GM21737 (cell line): ENCODE results near the gene BST1.
"Not testable (repeated sequence)": the region's sequence is repeated elsewhere in the genome, so short reads cannot be mapped to it uniquely, and the experiment has no call there.

Source experiments
- ATAC-seq: cut with Tn5 transposase; IDR thresholded peaks from one replicate; pipeline ENCODE4 v1.9.1; 2021; ENCODE audit warnings: mild to moderate bottlenecking, moderate library complexity; ENCODE audit not compliant: unreplicated experiment

BST1 gene

GRCh38 chr4:15706646-15707362, 3.9 kb downstream of the BST1 start:
- ATAC-seq = no peak

GRCh38 chr4:15707363-15707715, 4.5 kb downstream of the BST1 start:
- no peak for ATAC-seq

DNA sequence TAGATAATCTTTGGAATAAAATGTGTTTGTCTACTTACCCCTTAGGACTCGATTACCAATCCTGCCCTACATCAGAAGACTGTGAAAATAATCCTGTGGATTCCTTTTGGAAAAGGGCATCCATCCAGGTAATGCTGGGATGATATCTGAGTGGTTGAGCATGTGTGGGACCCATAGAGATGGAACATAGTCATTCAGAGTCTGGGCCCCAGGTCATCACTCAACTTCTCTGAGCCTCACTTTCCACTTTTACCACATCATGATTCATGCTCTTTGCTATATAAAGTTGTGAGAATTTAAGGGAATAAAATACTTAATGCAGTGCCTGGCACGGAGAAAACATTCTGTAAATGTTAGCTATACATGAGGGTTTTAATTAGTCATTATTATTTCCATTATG, 8.9 kb downstream of the BST1 start:
- no peak for ATAC-seq

GRCh38 chr4:15712214-15712613, 9.3 kb downstream of the BST1 start:
- ATAC-seq = no peak

GRCh38 chr4:15714141-15714540, 11.3 kb downstream of the BST1 start:
- no peak for ATAC-seq

DNA sequence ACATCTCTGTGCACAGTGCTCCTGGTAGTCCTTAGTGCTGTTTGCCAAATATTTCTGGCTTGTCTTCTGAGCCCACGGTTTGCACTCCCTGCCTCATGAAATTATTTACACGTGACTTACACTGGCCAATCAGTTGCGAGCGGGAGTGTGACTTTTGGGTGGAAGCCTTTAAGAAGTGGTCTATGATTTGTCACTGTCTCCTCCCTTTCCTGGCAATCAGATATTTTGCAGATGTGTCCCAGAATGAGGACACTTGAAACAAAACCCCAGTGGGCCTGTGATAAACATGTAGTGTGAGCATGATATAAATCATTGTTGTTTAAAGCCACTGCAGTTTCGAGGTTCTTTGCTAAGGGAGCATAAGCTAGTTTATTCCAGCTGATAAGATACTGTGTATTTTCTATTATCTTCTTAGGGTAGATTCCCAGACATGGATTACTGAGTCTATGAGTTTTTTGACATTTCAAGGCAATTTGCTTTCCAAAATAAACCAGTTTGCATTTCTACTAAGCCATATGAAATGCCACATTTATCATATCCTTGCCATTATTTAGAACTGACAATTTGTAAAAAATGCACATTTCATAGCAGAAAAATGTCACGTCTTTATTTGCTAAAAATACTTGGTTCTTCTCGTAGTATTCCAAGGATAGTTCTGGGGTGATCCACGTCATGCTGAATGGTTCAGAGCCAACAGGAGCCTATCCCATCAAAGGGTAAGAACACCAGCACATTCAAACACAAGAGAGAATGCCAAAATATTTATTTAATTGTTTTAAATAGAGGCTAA, 12.0 kb downstream of the BST1 start:
- ATAC-seq = no peak

DNA sequence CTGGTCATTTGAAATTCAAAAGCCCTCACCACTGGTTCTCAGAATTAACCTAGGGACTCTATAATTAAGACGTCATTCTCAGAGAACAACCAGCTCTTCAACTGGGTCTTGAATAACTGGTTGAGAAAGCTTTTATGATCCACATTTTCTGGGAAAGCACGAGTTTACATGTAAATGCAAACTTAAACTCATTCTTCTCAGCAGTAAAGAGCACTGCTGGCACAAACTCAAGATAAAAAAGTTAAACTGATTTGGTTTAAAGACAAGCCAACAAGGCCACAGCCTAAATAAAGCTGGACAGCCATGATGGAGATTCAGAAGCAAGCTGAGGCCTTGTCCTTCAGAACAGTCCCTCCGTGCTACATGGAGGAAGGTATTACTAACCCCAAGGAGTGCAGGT, 13.2 kb downstream of the BST1 start:
- ATAC-seq = no peak

DNA sequence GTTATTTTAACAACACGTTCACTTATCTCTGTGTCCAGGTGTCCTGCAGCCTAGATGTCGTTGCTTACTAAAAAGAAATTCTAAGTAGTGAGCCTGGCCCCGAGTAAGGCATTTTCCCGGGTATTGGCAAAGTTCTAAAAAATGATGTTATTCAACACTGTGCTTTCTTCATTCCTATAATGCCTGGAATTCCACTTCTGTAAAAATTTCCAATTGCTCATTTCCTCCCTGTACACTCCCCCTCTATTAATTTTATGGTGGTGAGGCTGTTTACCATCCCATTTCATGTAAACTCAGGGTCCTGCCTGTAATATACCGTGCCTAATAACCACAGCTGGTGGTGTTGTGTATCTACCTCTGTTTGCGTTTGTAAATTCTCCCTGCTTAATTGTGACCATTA, 14.2 kb downstream of the BST1 start:
- no peak for ATAC-seq

DNA sequence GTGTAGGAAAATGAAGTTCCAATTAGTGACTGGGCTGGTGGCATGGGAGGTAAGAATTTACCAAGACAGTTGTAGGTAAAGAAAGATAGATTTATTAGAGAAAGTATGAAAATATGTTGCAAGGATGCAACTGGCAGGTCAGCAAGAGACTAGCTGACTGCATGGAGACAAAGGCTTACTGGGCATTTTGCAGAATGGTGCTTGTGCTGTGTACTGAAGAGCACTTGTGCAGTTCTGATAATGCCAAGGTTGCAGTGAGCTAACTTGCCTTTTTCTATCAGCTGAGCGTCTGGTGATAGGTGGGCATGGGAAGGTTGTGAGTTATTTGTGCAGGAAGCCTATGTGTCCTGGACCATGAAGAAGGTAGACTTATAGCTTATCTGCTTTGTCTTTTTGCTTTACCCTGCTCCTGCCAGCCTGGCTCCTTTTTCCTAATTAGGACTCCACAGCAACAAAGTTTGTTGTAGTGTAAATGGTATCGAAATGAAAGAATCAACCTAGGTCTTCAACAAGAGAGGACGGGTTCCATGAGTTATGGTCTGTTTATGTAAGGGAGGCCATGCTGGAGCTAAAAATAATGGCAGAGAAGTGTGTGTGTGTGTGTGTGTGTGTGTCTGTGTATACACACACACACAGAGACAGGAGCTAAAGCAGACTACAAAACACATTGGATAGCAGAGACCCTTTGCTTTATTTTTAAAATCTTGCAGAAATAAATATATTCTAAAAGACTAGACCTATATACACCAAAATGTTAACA, 15.0 kb downstream of the BST1 start:
- no peak for ATAC-seq

GRCh38 chr4:15718465-15718864, 15.6 kb downstream of the BST1 start:
- no peak for ATAC-seq

GRCh38 chr4:15718959-15719358, 16.1 kb downstream of the BST1 start:
- ATAC-seq = no peak

DNA sequence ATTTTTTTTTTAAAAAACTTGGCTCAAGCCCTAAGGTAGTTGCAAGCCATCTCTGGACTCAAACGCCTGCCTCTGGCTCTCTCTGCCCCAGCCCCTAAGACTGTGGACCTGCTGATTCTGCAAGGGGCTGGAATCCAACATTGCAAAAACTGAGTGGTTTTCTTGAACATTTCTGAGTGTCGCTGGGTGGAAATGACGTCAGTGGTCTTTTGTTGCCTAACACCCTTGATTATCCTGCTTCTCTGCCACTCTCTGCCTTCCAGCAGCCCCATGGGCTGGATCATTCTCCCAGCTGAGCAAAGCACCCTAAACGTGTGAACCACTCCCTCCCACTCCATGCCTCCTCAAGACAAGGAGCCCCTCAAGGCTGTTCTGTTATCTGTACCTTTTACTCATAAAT, 16.6 kb downstream of the BST1 start:
- no peak for ATAC-seq

DNA sequence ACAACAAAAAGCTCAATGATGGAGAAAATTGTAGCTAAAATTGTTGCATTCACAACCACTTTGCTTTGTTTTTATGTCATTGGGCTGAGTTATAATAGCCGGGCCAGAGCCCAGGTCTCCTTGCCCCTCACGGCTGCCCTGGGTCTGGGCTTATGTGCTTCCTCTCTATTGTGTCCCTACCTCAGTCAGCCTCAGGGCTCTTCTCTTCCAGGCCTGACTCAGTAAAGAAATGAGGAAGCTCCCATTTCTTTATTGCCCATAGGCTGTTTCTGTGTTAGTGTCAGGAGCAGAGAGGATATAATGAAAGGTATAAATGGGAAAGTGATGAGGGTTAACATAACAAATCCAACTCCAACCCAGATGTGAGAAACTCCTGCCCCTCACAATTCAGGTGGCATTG, 18.0 kb downstream of the BST1 start:
- ATAC-seq = no peak

GRCh38 chr4:15725608-15726007, 22.7 kb downstream of the BST1 start:
- ATAC-seq = no peak

DNA sequence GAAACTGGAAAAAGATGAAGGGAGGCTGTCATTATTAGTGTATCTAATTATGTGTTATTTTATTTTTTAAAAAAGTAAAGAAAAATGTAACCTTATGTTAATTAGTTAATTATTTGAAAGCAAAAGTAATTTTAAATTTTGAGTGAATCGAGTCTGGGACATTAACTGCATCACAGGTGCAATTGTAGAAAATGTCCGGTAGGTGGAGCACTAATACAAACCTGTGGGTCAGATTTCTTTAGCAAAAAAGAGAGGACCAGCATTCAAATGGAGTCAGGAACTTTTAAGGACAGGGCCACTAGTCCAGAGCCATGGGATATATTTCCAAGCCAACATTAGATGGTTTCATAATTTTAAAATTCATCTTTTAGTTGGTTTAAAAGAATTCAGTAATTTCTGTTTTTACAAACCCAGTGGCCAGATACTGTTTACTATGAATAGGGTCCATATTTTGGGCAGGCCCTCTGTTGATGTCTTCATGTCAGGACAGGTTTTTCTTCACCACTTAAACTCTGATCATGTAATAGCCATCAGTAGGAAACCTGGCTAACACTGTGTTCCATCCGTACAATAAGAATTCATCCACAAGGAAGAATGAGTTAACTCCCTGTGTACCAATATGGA, 27.2 kb downstream of the BST1 start:
- peak; percentile 72 for ATAC-seq

DNA sequence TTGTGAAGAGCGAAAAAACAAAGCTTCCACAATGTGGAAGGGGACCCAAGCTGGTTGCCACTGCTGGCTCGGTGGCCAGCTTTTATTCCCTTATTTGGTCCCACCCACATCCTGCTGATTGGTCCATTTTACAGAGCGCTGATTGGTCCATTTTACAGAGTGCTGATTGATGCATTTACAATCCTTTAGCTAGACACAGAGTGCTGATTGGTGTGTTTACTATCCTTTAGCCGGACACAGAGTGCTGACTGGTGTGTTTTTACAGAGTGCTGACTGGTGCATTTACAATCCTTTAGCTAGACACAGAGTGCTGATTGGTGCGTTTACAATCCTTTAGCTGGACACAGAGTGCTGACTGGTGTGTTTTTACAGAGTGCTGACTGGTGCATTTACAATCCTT, 30.2 kb downstream of the BST1 start:
- not testable (repeated sequence) for ATAC-seq

DNA sequence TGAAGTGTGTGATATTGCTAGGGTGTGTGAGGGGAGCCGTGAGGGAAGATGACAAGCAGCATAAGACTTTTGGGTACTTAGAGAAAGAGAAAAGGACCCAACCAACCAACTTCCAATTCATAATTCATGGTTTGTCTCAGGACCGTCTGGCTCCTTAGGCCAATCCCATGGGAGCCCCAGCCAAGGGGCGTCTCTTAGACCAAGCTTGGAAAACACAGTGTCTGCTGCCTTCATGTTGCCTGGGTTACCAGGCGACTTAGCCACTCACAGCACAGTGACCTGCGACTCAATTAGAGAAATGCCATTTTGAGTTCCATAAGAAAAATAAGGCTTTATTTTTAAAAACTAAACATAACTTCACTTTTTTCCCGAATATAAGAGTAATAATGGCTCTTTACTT, 32.7 kb downstream of the BST1 start:
- no peak for ATAC-seq

DNA sequence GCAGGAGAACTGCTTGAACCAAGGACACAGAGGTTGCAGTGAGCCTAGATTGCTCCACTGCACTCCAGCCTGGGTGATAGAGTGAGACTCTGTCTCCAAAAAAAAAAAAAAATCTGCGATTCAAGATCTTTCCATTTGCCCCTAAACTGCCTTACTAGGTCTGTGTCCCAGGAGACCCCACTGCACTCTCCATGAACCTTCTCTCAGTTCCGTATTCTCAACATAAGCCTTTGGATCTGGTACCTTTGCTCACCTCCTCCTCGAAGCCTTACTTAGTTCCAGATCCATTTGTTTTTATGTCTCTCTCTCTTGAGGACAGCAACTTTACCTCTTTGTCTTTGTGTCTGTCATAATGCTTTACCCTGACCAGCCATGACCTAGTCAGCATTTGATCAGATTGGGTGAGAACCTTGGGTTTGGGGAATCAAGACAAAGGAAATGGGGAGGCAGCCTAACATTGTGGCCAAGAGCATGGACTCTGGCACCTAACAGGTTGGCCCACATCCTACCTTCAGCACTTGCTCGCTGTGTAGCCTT, 33.7 kb downstream of the BST1 start:
- ATAC-seq = no peak

DNA sequence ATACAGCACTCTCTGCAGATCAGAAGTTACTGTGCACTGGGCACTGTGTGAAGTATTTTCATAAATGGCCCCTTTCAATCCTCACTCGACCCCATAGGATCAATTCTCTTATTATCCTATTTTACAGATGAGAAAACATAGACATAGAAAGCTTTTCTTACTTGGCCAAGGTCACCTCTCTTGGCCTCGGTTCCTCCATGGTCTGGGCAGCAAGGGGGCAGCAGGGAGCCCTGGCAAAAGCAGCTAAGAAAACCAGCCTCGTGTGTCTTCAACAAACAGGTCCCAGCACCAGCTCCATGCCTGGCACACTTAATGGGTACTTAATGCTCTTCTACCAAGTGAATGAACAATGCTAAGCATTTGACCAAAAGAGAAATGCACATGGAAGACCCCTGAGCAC, 34.4 kb downstream of the BST1 start:
- no peak for ATAC-seq

DNA sequence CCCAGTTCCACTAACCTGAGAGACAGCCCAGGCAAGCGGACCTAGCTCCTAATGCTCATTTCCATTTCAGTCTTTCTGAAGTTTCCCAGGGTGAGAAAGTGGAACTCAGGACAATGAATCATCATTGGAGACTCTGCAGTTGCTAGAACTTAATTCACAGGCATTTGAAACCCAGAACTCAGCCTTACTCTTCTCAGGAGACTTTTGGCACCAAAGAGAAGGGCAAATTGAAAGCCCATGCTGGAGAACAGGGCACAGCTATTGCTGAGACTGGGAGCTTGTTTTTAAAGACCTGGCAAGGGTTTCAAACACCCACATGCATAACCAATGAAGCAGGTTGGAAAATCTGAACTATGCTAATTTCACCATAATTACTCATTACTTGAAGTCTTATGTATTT, 36.0 kb downstream of the BST1 start:
- no peak for ATAC-seq

- ATAC-seq = no peak
Measured at GRCh38 chr4:15740764-15741404, 38.0 kb downstream of the BST1 start.
